ENCODE data around the gene AGFG1.

AGFG1 gene

GRCh38 chr2:227545990-227546389 is 74.0 kb downstream of the AGFG1 start:
- DNase-seq (ENCODE audit: low read depth) = peak; percentile 5
- no peak overlapping the region for H3K4me3 ChIP-seq (ENCODE audit: low read length)
- peak; percentile 13 for TF ChIP-seq CTCF (IDR thresholded peaks at IDR 0.05; ENCODE audit: insufficient read depth, low read depth, low read length, missing control alignments)

- no peak for DNase-seq (ENCODE audit: low read depth)
- no peak for TF ChIP-seq CTCF (IDR thresholded peaks at IDR 0.05; ENCODE audit: insufficient read depth, low read depth, low read length, missing control alignments)
- H3K4me3 ChIP-seq (ENCODE audit: low read length) = no peak overlapping the region
These were observed 79.9 kb downstream of the AGFG1 start for GRCh38 chr2:227551836-227552235.

GRCh38 chr2:227562581-227562980 is 90.6 kb downstream of the AGFG1 start:
- no peak for DNase-seq (ENCODE audit: low read depth)
- H3K4me3 ChIP-seq (ENCODE audit: low read length) = no peak overlapping the region
- no peak for TF ChIP-seq CTCF (IDR thresholded peaks at IDR 0.05; ENCODE audit: insufficient read depth, low read depth, low read length, missing control alignments)

GRCh38 chr2:227565080-227565479 is 93.1 kb downstream of the AGFG1 start:
- TF ChIP-seq CTCF (IDR thresholded peaks at IDR 0.05; ENCODE audit: insufficient read depth, low read depth, low read length, missing control alignments) = no peak
- DNase-seq (ENCODE audit: low read depth) = no peak

GRCh38 chr2:227566012-227566411 is 94.1 kb downstream of the AGFG1 start:
- no peak for TF ChIP-seq CTCF (IDR thresholded peaks at IDR 0.05; ENCODE audit: insufficient read depth, low read depth, low read length, missing control alignments)
- H3K4me3 ChIP-seq (ENCODE audit: low read length) = no peak overlapping the region
- no peak for DNase-seq (ENCODE audit: low read depth)

More at GRCh38 chr2:227565080-227565479, 93.1 kb downstream of the AGFG1 start:
- no peak overlapping the region for H3K4me3 ChIP-seq (ENCODE audit: low read length)

- no peak for TF ChIP-seq CTCF (IDR thresholded peaks at IDR 0.05; ENCODE audit: insufficient read depth, low read depth, low read length, missing control alignments)
- no peak for DNase-seq (ENCODE audit: low read depth)
- no peak overlapping the region for H3K4me3 ChIP-seq (ENCODE audit: low read length)
These were observed 96.9 kb downstream of the AGFG1 start for GRCh38 chr2:227568852-227569169.

- no peak for DNase-seq (ENCODE audit: low read depth)
- TF ChIP-seq CTCF (IDR thresholded peaks at IDR 0.05; ENCODE audit: insufficient read depth, low read depth, low read length, missing control alignments) = no peak
- no peak overlapping the region for H3K4me3 ChIP-seq (ENCODE audit: low read length)
These were observed 98.7 kb downstream of the AGFG1 start for GRCh38 chr2:227570615-227571014.

Data from epithelial cell of esophagus (primary cell).